Esophagus squamous epithelium (tissue), 4 donors: ENCODE results near the gene ENOSF1.

ENCODE experiments used
- POLR2A ChIP-seq, 4 donors: fragments of 450-650 bp; IDR thresholded peaks; one replicate each; pipeline ENCODE4 v1.6.1; 2017; ENCODE audit warnings: antibody characterized with exemption in 4 of 4, mild to moderate bottlenecking in 4 of 4, moderate library complexity in 3 of 4
- TF ChIP-seq, protein P1 (sequence below), 6 experiments: fragments of 450-650 bp in 4 of 6; fragments of 200-600 bp in 2 of 6; sonication (generic) in 2 of 6; IDR thresholded peaks; one replicate each; pipeline ENCODE4 v1.5.1; 2016 to 2019; ENCODE audit warnings: antibody characterized with exemption in 6 of 6, mild to moderate bottlenecking in 4 of 6, moderate library complexity in 4 of 6

DNA sequence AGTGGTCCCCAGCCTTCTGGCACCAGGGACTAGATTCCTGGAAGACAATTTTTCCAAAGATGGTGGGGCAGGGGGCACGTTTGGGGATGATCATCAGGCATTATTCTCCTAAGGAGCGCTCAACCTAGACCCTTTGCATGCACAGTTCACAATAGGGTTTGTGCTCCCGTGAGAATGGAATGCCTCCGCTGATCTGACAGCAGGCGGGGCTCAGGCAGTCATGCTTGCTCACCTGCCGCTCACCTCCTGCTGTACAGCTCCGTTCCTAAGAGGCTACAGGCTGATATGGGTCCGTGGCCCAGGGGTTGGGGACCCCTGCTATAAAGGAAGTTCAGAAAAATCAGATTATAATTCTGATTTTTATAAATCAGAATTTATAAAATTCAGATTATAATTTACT is 77.3 kb downstream of the ENOSF1 start:
- TF ChIP-seq, protein P1, sequence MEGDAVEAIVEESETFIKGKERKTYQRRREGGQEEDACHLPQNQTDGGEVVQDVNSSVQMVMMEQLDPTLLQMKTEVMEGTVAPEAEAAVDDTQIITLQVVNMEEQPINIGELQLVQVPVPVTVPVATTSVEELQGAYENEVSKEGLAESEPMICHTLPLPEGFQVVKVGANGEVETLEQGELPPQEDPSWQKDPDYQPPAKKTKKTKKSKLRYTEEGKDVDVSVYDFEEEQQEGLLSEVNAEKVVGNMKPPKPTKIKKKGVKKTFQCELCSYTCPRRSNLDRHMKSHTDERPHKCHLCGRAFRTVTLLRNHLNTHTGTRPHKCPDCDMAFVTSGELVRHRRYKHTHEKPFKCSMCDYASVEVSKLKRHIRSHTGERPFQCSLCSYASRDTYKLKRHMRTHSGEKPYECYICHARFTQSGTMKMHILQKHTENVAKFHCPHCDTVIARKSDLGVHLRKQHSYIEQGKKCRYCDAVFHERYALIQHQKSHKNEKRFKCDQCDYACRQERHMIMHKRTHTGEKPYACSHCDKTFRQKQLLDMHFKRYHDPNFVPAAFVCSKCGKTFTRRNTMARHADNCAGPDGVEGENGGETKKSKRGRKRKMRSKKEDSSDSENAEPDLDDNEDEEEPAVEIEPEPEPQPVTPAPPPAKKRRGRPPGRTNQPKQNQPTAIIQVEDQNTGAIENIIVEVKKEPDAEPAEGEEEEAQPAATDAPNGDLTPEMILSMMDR (IDR thresholded peaks at IDR 0.05): no peak
- no peak for TF ChIP-seq POLR2A (IDR thresholded peaks at IDR 0.05)
